ENCODE measurements around the gene LRMDA.

The LRMDA gene

DNA sequence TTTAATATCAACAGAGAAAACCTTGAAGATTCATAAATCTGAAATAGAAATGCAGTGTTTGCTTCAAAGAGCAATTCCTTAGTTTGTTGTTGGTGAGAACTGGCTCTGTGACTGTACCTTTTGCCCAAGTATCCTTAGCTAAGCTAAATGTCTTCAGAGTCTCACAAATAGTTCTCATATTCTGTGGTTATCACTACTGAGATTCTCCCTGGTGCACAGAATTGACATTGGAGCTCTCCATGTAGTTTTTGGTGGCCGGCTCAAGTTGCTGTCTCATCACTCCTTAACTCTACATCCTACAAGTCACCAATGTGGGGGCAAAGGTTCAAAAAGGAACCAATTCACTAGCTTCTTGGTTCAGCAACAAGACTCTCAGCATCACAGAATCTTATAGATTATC, 780.3 kb downstream of the LRMDA start:
- Histone ChIP-seq H3K27ac (ENCODE audit: low read length) (no peak overlapping the region), H3K27me3 (ENCODE audit: insufficient read depth, low read length, poor library complexity) (no peaks in the 10 kb centered on the region), H3K36me3 (ENCODE audit: insufficient read depth, low read length) (no peaks in the 10 kb centered on the region), H2AFZ (ENCODE audit: low read depth, low read length) (no peak overlapping the region), H3K4me1 (ENCODE audit: insufficient read depth, low read length) (no peaks in the 10 kb centered on the region), H3K9ac (ENCODE audit: low read depth, low read length) (no peak overlapping the region), H3K4me3 (ENCODE audit: low read depth in 1 of 2, low read length in 2 of 2) (no peak overlapping the region), H3K4me2 (ENCODE audit: insufficient read depth, low read length) (no peak overlapping the region), H4K20me1 (ENCODE audit: insufficient read depth, low read length) (no peaks in the 10 kb centered on the region), H3K79me2 (ENCODE audit: insufficient read depth, low read length) (no peaks in the 10 kb centered on the region), H3K9me3 (ENCODE audit: insufficient read depth, low read length, severe bottlenecking) (no peaks in the 10 kb centered on the region)
- TF ChIP-seq, protein P1, sequence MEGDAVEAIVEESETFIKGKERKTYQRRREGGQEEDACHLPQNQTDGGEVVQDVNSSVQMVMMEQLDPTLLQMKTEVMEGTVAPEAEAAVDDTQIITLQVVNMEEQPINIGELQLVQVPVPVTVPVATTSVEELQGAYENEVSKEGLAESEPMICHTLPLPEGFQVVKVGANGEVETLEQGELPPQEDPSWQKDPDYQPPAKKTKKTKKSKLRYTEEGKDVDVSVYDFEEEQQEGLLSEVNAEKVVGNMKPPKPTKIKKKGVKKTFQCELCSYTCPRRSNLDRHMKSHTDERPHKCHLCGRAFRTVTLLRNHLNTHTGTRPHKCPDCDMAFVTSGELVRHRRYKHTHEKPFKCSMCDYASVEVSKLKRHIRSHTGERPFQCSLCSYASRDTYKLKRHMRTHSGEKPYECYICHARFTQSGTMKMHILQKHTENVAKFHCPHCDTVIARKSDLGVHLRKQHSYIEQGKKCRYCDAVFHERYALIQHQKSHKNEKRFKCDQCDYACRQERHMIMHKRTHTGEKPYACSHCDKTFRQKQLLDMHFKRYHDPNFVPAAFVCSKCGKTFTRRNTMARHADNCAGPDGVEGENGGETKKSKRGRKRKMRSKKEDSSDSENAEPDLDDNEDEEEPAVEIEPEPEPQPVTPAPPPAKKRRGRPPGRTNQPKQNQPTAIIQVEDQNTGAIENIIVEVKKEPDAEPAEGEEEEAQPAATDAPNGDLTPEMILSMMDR (IDR thresholded peaks at IDR 0.05; ENCODE audit: borderline replicate concordance, extremely low read depth, low read length, poor library complexity, severe bottlenecking), result no peak
- no peak for TF ChIP-seq EZH2 (IDR thresholded peaks at IDR 0.05; ENCODE audit: borderline replicate concordance, low read depth, low read length, severe bottlenecking)
- no peak for DNase-seq
- ATAC-seq (ENCODE audit: insufficient read depth, low read depth), result no peak

DNA sequence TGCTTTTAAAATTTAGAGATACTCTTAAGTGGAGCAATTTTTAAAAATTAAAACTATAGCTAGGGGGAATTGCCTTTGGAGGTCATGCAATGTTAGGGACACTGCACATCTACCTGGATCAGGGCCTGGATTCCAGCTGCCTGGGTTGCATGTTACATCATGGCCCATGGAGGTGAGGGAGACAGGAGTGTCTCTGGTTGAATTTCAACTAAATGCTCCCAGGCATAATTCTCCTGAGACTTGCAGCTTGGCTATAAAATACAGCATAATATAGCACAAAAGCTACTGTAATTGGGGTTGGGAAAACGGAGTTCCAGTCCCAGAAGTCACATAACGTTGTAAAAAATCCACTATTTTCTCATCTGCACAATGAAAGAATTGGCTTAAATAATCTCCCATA, 782.5 kb downstream of the LRMDA start:
- Histone ChIP-seq H4K20me1 (ENCODE audit: insufficient read depth, low read length) (no peaks in the 10 kb centered on the region), H3K4me3 (ENCODE audit: low read depth in 1 of 2, low read length in 2 of 2) (no peak overlapping the region), H3K9ac (ENCODE audit: low read depth, low read length) (no peak overlapping the region), H2AFZ (ENCODE audit: low read depth, low read length) (no peak overlapping the region), H3K27me3 (ENCODE audit: insufficient read depth, low read length, poor library complexity) (no peaks in the 10 kb centered on the region), H3K9me3 (ENCODE audit: insufficient read depth, low read length, severe bottlenecking) (no peaks in the 10 kb centered on the region), H3K4me2 (ENCODE audit: insufficient read depth, low read length) (no peak overlapping the region), H3K4me1 (ENCODE audit: insufficient read depth, low read length) (no peaks in the 10 kb centered on the region), H3K36me3 (ENCODE audit: insufficient read depth, low read length) (no peaks in the 10 kb centered on the region), H3K79me2 (ENCODE audit: insufficient read depth, low read length) (no peaks in the 10 kb centered on the region), H3K27ac (ENCODE audit: low read length) (no peak overlapping the region)
- ATAC-seq (ENCODE audit: insufficient read depth, low read depth) (no peak), DNase-seq (no peak)
- TF ChIP-seq, protein P1 (IDR thresholded peaks at IDR 0.05; ENCODE audit: borderline replicate concordance, extremely low read depth, low read length, poor library complexity, severe bottlenecking), result no peak
- no peak for TF ChIP-seq EZH2 (IDR thresholded peaks at IDR 0.05; ENCODE audit: borderline replicate concordance, low read depth, low read length, severe bottlenecking)

DNA sequence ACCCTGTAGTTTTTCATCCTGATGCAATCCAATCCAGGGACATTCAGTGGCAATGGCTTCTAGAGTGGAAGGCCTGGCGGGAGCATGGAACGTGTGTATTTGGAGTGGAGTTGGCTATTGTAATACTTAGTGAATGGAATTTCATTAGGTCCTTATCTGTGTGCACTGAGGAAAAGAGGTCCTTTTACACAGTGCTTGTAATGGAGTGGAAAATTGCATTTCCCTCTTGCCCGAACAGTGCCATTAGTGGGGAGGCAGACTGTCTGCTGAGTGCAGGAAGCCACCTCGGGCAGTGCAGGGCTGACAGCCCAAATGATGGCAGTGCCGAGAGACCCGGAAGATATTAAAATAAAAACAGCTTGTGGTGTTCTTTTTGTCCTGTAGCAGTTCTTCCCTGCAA, 786.6 kb downstream of the LRMDA start:
- Histone ChIP-seq H3K4me1 (ENCODE audit: insufficient read depth, low read length) (no peaks in the 10 kb centered on the region), H3K27ac (ENCODE audit: low read length) (no peak overlapping the region), H3K9me3 (ENCODE audit: insufficient read depth, low read length, severe bottlenecking) (no peaks in the 10 kb centered on the region), H3K4me3 (ENCODE audit: low read depth in 1 of 2, low read length in 2 of 2) (no peak overlapping the region), H3K36me3 (ENCODE audit: insufficient read depth, low read length) (no peaks in the 10 kb centered on the region), H3K79me2 (ENCODE audit: insufficient read depth, low read length) (no peaks in the 10 kb centered on the region), H4K20me1 (ENCODE audit: insufficient read depth, low read length) (no peaks in the 10 kb centered on the region), H3K27me3 (ENCODE audit: insufficient read depth, low read length, poor library complexity) (no peaks in the 10 kb centered on the region), H3K4me2 (ENCODE audit: insufficient read depth, low read length) (no peak overlapping the region), H3K9ac (ENCODE audit: low read depth, low read length) (no peak overlapping the region), H2AFZ (ENCODE audit: low read depth, low read length) (no peak overlapping the region)
- ATAC-seq (ENCODE audit: insufficient read depth, low read depth) (no peak), DNase-seq (no peak)
- TF ChIP-seq, protein P1 (IDR thresholded peaks at IDR 0.05; ENCODE audit: borderline replicate concordance, extremely low read depth, low read length, poor library complexity, severe bottlenecking), result no peak
- no peak for TF ChIP-seq EZH2 (IDR thresholded peaks at IDR 0.05; ENCODE audit: borderline replicate concordance, low read depth, low read length, severe bottlenecking)

DNA sequence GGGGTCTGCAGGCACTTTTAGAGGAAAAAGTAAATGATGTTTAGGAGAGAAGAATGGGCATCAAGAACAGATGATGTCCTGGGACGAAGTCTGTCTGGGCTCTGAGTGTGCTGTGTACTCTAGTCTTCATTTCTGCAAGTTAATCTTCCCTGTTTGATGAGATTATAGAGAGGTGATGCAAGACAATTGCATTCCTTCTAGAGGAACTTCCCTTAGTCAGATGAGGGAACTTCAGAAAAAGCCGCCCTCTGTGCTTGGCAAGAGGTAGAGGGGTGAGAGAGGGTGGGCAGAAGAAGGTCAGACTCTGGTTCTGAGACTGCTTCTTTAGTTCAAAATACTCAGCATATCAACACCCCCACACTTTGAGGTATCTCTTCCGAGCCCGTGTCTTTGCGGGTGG, 797.9 kb downstream of the LRMDA start:
- no peaks in the 10 kb centered on the region for H3K4me1 ChIP-seq (ENCODE audit: insufficient read depth, low read length)
- H3K27ac ChIP-seq (ENCODE audit: low read length), result no peak overlapping the region
- no peak overlapping the region for H3K4me3 ChIP-seq (ENCODE audit: low read depth in 1 of 2, low read length in 2 of 2)
- no peaks in the 10 kb centered on the region for H3K79me2 ChIP-seq (ENCODE audit: insufficient read depth, low read length)
- no peaks in the 10 kb centered on the region for H3K36me3 ChIP-seq (ENCODE audit: insufficient read depth, low read length)
- ATAC-seq (ENCODE audit: insufficient read depth, low read depth) (no peak), DNase-seq (no peak)
- no peaks in the 10 kb centered on the region for H3K27me3 ChIP-seq (ENCODE audit: insufficient read depth, low read length, poor library complexity)
- no peak overlapping the region for H3K4me2 ChIP-seq (ENCODE audit: insufficient read depth, low read length)
- H4K20me1 ChIP-seq (ENCODE audit: insufficient read depth, low read length), result no peaks in the 10 kb centered on the region
- H3K9me3 ChIP-seq (ENCODE audit: insufficient read depth, low read length, severe bottlenecking), result no peaks in the 10 kb centered on the region
- no peak overlapping the region for H3K9ac ChIP-seq (ENCODE audit: low read depth, low read length)
- TF ChIP-seq, protein P1 (IDR thresholded peaks at IDR 0.05; ENCODE audit: borderline replicate concordance, extremely low read depth, low read length, poor library complexity, severe bottlenecking), result no peak
- no peak for TF ChIP-seq EZH2 (IDR thresholded peaks at IDR 0.05; ENCODE audit: borderline replicate concordance, low read depth, low read length, severe bottlenecking)
- no peak overlapping the region for H2AFZ ChIP-seq (ENCODE audit: low read depth, low read length)

Measured in DND-41 (cell line).